Anterior cingulate cortex (tissue), 58 donors: ENCODE results near the gene ARL4A.
A peak's percentile ranks its signal among the peaks of the same experiment; 100 is the strongest.
"Not testable (repeated sequence)": the region's sequence is repeated elsewhere in the genome, so short reads cannot be mapped to it uniquely, and the experiment has no call there.

Experiments
- DNase-seq, 58 donors: peaks; one replicate each; lab custom pipeline; 2025; lab: John Stamatoyannopoulos, UW

The ARL4A gene

GRCh38 chr7:12660986-12661385 lies 26.4 kb upstream of the ARL4A start:
- not testable (repeated sequence) for DNase-seq

- no peak for DNase-seq
Measured at GRCh38 chr7:12661581-12661980, 25.9 kb upstream of the ARL4A start.

DNA sequence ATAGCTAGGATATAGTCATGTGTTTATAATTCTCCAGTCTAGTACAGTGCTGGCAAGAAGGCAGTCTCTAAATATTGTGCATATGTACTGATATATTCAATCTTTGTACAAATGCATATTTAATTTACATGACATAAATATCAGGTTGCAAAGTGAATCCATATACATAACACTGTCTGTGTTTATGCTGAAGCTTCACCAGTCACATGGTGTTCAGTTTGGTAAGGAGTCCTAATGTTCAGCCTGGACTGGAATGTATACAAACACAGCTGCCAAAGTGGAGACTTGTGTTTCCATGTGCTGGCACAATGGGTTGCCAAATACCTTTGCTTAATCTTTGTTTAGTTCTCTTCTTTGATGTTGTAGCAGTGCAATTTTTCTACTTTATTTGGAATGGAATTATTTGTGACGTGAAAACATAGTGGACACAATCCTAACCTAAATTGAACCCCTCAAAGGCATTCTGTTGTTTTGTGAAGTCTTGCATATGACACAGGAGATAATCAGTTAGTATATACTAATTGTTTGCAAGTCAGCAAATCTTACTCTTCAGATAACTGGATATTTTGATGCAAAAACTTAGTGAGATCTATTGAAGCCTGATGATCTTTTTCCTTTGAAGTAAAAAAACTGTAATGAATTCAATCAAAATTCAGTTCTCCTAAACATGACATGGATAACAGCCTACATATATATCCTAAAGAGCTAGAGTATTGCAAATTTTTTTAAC lies 17.3 kb upstream of the ARL4A start:
- no peak for DNase-seq

GRCh38 chr7:12670743-12671520 lies 16.5 kb upstream of the ARL4A start:
- no peak for DNase-seq

DNA sequence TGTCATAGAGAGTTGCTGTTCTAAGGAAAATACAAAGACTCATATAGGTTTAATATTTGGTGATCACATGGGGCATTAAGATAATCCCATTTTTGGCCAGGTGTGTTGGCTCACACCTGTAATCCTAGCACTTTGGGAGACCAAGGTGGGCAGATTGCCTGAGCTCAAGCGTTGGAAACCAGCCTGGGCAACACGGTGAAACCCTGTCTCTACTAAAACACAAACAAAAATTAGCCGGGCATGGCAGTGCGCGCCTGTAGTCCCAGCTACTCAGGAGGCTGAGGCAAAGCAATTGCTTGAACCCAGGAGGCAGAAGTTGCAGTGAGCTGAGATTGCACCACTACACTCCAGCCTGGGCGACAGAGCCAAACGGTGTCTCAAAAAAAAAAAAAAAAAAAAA lies 14.0 kb upstream of the ARL4A start:
- not testable (repeated sequence) for DNase-seq

GRCh38 chr7:12674053-12674452 lies 13.4 kb upstream of the ARL4A start:
- DNase-seq: no peak

DNA sequence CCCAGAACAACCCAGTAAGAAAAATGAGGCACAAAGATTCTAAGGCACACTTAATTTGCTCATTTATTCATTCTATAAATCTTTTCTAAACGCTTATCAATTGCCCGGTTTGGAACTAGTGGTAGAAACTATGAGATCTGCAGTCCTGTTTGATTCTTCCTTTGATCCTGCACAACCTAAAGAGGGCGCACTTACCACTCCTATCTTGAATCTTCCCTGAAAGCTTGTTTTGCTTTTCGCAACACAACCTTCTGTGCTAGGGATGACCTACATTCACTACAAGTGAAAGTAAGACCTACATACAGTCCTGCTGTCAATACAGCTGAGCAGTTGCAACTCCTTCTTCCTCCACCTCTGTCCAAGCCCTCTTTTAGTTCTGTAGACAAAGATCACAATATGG lies 12.6 kb upstream of the ARL4A start:
- no peak for DNase-seq

DNA sequence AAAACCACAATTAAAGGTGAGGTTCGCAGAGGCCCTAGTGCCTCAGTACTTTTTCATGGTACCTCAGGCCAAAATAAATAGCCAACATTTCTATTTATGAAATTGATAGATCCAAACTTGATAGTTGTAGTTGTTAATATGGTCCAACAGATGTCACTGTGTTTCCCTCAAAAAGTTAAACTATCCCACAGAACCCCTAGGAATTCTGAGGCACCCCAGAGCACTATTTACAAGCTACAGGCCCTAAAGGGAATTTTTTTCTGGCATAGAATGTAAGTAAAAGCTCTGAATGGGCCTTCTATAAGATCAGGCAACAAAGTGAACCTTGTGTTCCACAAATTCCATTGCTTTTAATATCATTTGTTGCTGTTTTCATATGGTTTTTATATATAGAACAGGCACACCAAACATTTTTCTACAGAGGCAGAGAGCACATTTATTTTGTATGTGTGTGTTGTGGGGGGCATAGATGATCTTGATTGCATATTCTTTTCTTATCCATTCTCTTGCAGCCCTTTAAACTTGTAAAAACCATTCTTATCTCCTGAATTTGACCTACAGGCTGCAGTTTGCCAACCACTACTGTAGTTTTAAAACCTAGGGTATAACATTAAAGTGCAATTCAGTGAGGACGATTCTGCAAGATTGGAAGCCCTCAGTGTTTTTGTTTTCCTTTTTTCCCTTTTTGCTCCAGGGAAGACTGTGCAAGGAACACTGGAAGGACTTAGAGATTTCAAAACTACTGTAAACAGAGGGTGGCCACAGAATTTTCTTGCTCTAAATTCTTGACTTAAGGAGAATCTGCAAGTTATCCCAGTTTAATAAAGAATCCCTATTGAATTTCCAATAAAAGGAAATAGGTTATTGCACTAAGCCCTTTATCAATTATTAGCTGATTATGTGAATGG lies 3.5 kb upstream of the ARL4A start:
- DNase-seq: no peak

- no peak for DNase-seq
Measured at GRCh38 chr7:12684733-12685132, 2.7 kb upstream of the ARL4A start.

GRCh38 chr7:12685550-12685949 lies 1.9 kb upstream of the ARL4A start:
- peak in 28 of 58 donors; percentile 1 to 55 (median 11) for DNase-seq

DNA sequence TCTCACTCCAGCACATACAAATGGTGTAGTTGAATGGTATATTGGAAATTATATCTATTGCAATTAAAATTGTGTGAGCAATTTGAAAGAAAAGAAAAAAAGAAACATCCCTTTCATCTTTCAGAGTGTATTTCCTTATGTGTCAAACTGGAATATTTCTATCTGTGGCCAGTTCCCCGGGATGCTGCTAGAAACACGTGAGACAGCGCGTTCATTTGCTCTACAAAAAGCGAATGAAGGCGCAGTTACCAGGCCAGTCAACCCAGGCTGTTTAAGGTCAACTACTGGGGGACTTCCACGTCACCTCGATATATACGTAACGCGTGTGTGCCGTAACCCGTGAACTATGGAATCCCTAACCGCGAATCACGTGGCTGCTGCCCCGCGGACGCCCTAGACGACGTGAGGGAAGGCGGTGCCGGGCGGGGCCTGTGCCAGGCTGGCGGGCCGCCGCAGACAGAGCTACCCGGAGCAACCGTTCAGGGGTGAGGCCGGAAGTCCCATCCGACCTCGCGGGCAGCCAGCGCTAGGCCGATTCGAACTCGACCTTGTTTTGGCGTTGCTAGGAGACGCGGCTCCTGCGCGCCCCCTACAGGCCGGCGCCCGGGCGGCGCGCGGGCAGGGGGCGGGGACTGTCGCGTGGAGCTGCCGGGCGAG lies 1.1 kb upstream of the ARL4A start:
- DNase-seq: peak; percentile 14 to 88 (median 78)

GRCh38 chr7:12687718-12688171 lies 312 bp downstream of the ARL4A start:
- DNase-seq: no peak

- not testable (repeated sequence) for DNase-seq
Measured at GRCh38 chr7:12688485-12689170, 1.2 kb downstream of the ARL4A start.

- DNase-seq: no peak
Measured at GRCh38 chr7:12689451-12689850, 2.0 kb downstream of the ARL4A start.

GRCh38 chr7:12690041-12690878 lies 2.8 kb downstream of the ARL4A start:
- no peak for DNase-seq

- DNase-seq: not testable (repeated sequence)
Measured at GRCh38 chr7:12691388-12691787, 4.0 kb downstream of the ARL4A start.

GRCh38 chr7:12692035-12692434 lies 4.6 kb downstream of the ARL4A start:
- no peak for DNase-seq

DNA sequence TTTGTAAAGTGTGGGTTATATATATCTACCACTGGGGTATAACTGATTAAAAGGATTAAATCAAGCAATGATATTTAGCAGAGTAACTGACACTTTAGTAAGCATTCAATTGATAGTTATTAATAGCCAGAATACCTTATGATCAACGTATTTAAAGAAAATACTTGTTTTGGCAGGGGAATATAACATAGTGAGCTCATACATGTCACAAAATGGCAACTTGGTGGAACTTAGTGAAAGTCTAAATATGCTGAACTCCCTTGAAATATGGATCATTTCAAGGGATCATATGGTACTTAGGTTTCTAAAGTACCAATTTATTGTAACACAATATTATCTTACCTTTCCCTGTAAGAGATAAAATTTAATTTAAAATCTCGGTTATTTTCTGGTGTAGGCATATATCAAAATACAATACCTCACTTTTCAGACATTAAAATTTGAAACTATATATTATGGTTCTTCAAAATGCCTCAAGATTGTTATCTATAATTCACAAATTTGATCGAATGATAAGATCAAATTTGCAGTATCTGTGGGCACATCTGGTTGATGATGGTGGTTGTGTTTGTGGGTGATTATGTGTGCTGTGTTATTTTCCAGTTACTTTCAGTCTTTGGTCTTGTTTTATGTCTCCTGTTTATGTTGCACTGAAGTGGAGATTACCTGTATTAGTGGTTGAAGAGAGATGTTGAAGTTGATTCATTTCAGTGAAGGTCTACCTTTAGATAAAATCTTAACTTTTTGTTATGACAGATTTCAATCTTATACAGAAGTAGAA lies 5.2 kb downstream of the ARL4A start:
- DNase-seq: no peak
